IMR-90 (cell line): Measurements from ENCODE around the gene KLHL25. TPM values are rescaled to one million over a fixed set of nuclear protein-coding genes. Genes with fewer than 3 reads are reported as not detected.

Experiments used
- ATAC-seq: fragments of 200-7000 bp; cut with Tn5 transposase; 2 replicates; pipeline ENCODE4 v1.9.1; 2020; ENCODE audit warnings: low read depth, mild to moderate bottlenecking, moderate library complexity
- BruUV-seq: library from RNA; stranded (reverse); fragments of 400-500 nt; replicated peaks from 2 replicates; lab custom pipeline; 2021; lab: Mats Ljungman, UMichigan
- CTCF ChIA-PET: fragments of 300-600 bp; formaldehyde crosslinking; extraction: SDS; loops from one replicate; lab custom pipeline; 2021; ENCODE audit warnings: antibody characterized with exemption; lab: Yijun Ruan, JAX
- POLR2A ChIA-PET: fragments of 300-600 bp; sonication (Branson Sonifier 250); formaldehyde crosslinking; loops from one replicate; lab custom pipeline; 2022; ENCODE audit warnings: antibody characterized with exemption; ENCODE audit not compliant: unreplicated experiment; lab: Charles Lee
- DNase-seq: peaks from one replicate; pipeline ENCODE4 v3.0.0; 2013
- H2AFZ ChIP-seq: replicated peaks from 2 replicates; pipeline ENCODE3; 2013; ENCODE audit warnings: low read length, mild to moderate bottlenecking; ENCODE audit not compliant: poor library complexity
- H2AK5ac ChIP-seq: 2 replicates; pipeline ENCODE4 v1.6.1; 2013; ENCODE audit warnings: low read depth, low read length, inconsistent platforms
- H2AK9ac ChIP-seq: replicated peaks from 2 replicates; pipeline ENCODE3; 2013; ENCODE audit warnings: mild to moderate bottlenecking, low read depth, low read length, moderate library complexity; ENCODE audit not compliant: poor library complexity
- H2BK120ac ChIP-seq: 2 replicates; pipeline ENCODE4 v1.6.1; 2013; ENCODE audit warnings: low read depth, low read length, inconsistent platforms
- H2BK15ac ChIP-seq: 3 replicates; pipeline ENCODE4 v1.6.1; 2013; ENCODE audit warnings: low read depth, low read length, inconsistent platforms
- H2BK20ac ChIP-seq: 2 replicates; pipeline ENCODE4 v1.6.1; 2013; ENCODE audit warnings: low read depth, mild to moderate bottlenecking, inconsistent platforms, low read length, moderate library complexity
- H2BK5ac ChIP-seq: 2 replicates; pipeline ENCODE4 v1.6.1; 2013; ENCODE audit warnings: mild to moderate bottlenecking, low read depth, low read length, inconsistent platforms; ENCODE audit not compliant: poor library complexity, severe bottlenecking
- H3K14ac ChIP-seq: replicated peaks from 2 replicates; pipeline ENCODE4 v1.6.1; 2013; ENCODE audit warnings: low read depth, low read length, inconsistent platforms
- H3K18ac ChIP-seq: 2 replicates; pipeline ENCODE4 v1.6.1; 2013; ENCODE audit warnings: low read depth, low read length, control low read depth
- H3K23ac ChIP-seq: 2 replicates; pipeline ENCODE4 v1.6.1; 2013; ENCODE audit warnings: low read depth, low read length, inconsistent platforms
- H3K27ac ChIP-seq: 2 replicates; pipeline ENCODE4 v1.5.1; 2013; ENCODE audit warnings: mild to moderate bottlenecking, control low read depth, low read length; ENCODE audit not compliant: insufficient read depth
- H3K27me3 ChIP-seq: 2 replicates; pipeline ENCODE4 v1.6.1; 2013; ENCODE audit warnings: low read length; ENCODE audit not compliant: control insufficient read depth, insufficient read depth
- H3K36me3 ChIP-seq: 2 replicates; pipeline ENCODE4 v1.6.1; 2013; ENCODE audit warnings: low read length, mixed read lengths; ENCODE audit not compliant: control insufficient read depth, insufficient read depth
- H3K4ac ChIP-seq: 2 replicates; pipeline ENCODE4 v1.6.1; 2013; ENCODE audit warnings: low read depth, low read length, inconsistent platforms
- H3K4me1 ChIP-seq: 2 replicates; pipeline ENCODE4 v1.6.1; 2013; ENCODE audit warnings: low read length, mixed read lengths; ENCODE audit not compliant: control insufficient read depth, insufficient read depth
- H3K4me2 ChIP-seq: 2 replicates; pipeline ENCODE4 v1.6.1; 2013; ENCODE audit warnings: low read depth, mild to moderate bottlenecking, control low read depth, low read length, moderate library complexity
- H3K4me3 ChIP-seq: 2 replicates; pipeline ENCODE4 v1.5.1; 2013; ENCODE audit warnings: low read depth, mild to moderate bottlenecking, control low read depth, low read length, moderate library complexity; ENCODE audit not compliant: insufficient read depth
- H3K56ac ChIP-seq: 2 replicates; pipeline ENCODE4 v1.6.1; 2013; ENCODE audit warnings: low read length, inconsistent platforms; ENCODE audit not compliant: insufficient read depth; ENCODE audit errors: extremely low read depth
- H3K79me1 ChIP-seq, 2 experiments: 2 replicates each; pipeline ENCODE4 v1.6.1; 2013; ENCODE audit warnings: low read length in 2 of 2, inconsistent platforms in 1 of 2, low read depth in 1 of 2
- H3K9ac ChIP-seq: 2 replicates; pipeline ENCODE4 v1.6.1; 2013; ENCODE audit warnings: low read depth, low read length, control low read depth
- H3K9me1 ChIP-seq: 2 replicates; pipeline ENCODE4 v1.6.1; 2013; ENCODE audit warnings: low read length, inconsistent platforms; ENCODE audit not compliant: insufficient read depth
- H3K9me3 ChIP-seq: 2 replicates; pipeline ENCODE4 v1.6.1; 2013; ENCODE audit warnings: low read length; ENCODE audit not compliant: control insufficient read depth, insufficient read depth
- H4K20me1 ChIP-seq: 2 replicates; pipeline ENCODE4 v1.6.1; 2013; ENCODE audit warnings: low read length, inconsistent platforms; ENCODE audit not compliant: insufficient read depth
- H4K5ac ChIP-seq: 2 replicates; pipeline ENCODE4 v1.6.1; 2013; ENCODE audit warnings: mild to moderate bottlenecking, low read depth, low read length, control low read depth
- H4K8ac ChIP-seq, 2 experiments: 2 replicates each; pipeline ENCODE4 v1.6.1; 2013; ENCODE audit warnings: low read depth in 2 of 2, low read length in 2 of 2, control low read depth in 1 of 2, inconsistent platforms in 1 of 2
- H4K91ac ChIP-seq: 2 replicates; pipeline ENCODE4 v1.6.1; 2013; ENCODE audit warnings: low read depth, low read length, inconsistent platforms; ENCODE audit not compliant: insufficient read depth
- BHLHE40 ChIP-seq: fragments of 150-350 bp; IDR thresholded peaks from 2 replicates; pipeline ENCODE4 v1.6.1; 2016; ENCODE audit warnings: mild to moderate bottlenecking, low read depth, low read length
- CEBPB ChIP-seq: IDR thresholded peaks from 2 replicates; pipeline ENCODE4 v1.6.1; 2012; ENCODE audit warnings: low read depth, low read length, improper control_type of control experiment
- CTCF ChIP-seq: conservative IDR thresholded peaks from 2 replicates; pipeline ENCODE4 v1.5.1; 2012; ENCODE audit warnings: mild to moderate bottlenecking, low read depth, low read length, improper control_type of control experiment
- ELK1 ChIP-seq: fragments of 150-350 bp; IDR thresholded peaks from 2 replicates; pipeline ENCODE4 v1.6.1; 2016; ENCODE audit warnings: low read depth, mild to moderate bottlenecking, low read length, moderate library complexity, borderline replicate concordance
- FOS ChIP-seq: fragments of 150-350 bp; IDR thresholded peaks from 2 replicates; pipeline ENCODE4 v1.6.1; 2016; ENCODE audit warnings: low read depth, low read length
- MAFK ChIP-seq: IDR thresholded peaks from 2 replicates; pipeline ENCODE4 v1.6.1; 2012; ENCODE audit warnings: low read depth, low read length, improper control_type of control experiment
- MAZ ChIP-seq: IDR thresholded peaks from 2 replicates; pipeline ENCODE4 v1.6.1; 2012; ENCODE audit warnings: low read depth, mild to moderate bottlenecking, low read length, improper control_type of control experiment, moderate library complexity, borderline replicate concordance
- MXI1 ChIP-seq: IDR thresholded peaks from 2 replicates; pipeline ENCODE4 v1.6.1; 2012; ENCODE audit warnings: low read depth, mild to moderate bottlenecking, low read length, moderate library complexity, borderline replicate concordance
- NFE2L2 ChIP-seq: fragments of 150-350 bp; IDR thresholded peaks from 2 replicates; pipeline ENCODE4 v1.6.1; 2016; ENCODE audit warnings: low read depth, mild to moderate bottlenecking, low read length
- POLR2A ChIP-seq: IDR thresholded peaks from 2 replicates; pipeline ENCODE4 v1.6.1; 2012; ENCODE audit warnings: mild to moderate bottlenecking, low read depth, low read length
- RCOR1 ChIP-seq: IDR thresholded peaks from 2 replicates; pipeline ENCODE4 v1.6.1; 2012; ENCODE audit warnings: mild to moderate bottlenecking, low read length, improper control_type of control experiment; ENCODE audit not compliant: insufficient replicate concordance
- RFX5 ChIP-seq: IDR thresholded peaks from 2 replicates; pipeline ENCODE4 v1.8.0; 2012; ENCODE audit warnings: low read depth, mild to moderate bottlenecking, low read length, moderate library complexity
- SMC3 ChIP-seq: fragments of 150-350 bp; IDR thresholded peaks from 2 replicates; pipeline ENCODE4 v1.6.1; 2016; ENCODE audit warnings: low read depth, mild to moderate bottlenecking, antibody characterized with exemption, low read length, moderate library complexity
- USF2 ChIP-seq: fragments of 150-350 bp; IDR thresholded peaks from 2 replicates; pipeline ENCODE4 v1.6.1; 2017; ENCODE audit warnings: mild to moderate bottlenecking, antibody characterized with exemption, low read length, low read depth
- WGBS, 2 experiments: methylation state at CpG; one replicate each; pipeline versions ENCODE4 v1.1.5 to v1.1.7; 2013; ENCODE audit warnings: missing lambda C conversion rate in 2 of 2; ENCODE audit not compliant: insufficient read length in 1 of 2; ENCODE audit errors: extremely low coverage in 2 of 2; 5-methylcytosine and 5-hydroxymethylcytosine counted together
- dilution Hi-C: fragments of 300-500 bp; cut with HindIII; formaldehyde crosslinking; loops from one replicate; pipeline ENCODE4 v1.14.3; 2018; ENCODE audit warnings: low sequenced_read_pairs; ENCODE audit not compliant: unreplicated experiment
- in situ Hi-C: fragments of 300-500 bp; cut with MboI; formaldehyde crosslinking; loops from 3 replicates; pipeline ENCODE4 v1.14.3; 2019; ENCODE audit warnings: low sequenced_read_pairs, inconsistent platforms, mixed read lengths
- intact Hi-C: fragments of 100-400 bp; cut with micrococcal nuclease; formaldehyde crosslinking; loops from 2 replicates; pipeline ENCODE4 v1.10.0; 2022
- polyA plus RNA-seq, 3 experiments: library from polyadenylated mRNA; depleted of rRNA; stranded (reverse); fragments of >200 nt; gene quantifications; 2 replicates each; pipeline ENCODE4 v1.2.3, GENCODE V29; 2012; ENCODE audit warnings: low replicate concordance in 1 of 3
- total RNA-seq: library from RNA; depleted of rRNA; stranded (reverse); fragments of >200 nt; gene quantifications from 2 replicates; pipeline ENCODE4 v1.2.3, GENCODE V29; 2012

The KLHL25 gene
- total and polyA plus RNA-seq, 2 of the 4 experiments (the other 2 are of a cell fraction) = 2.7 to 5.6 TPM

- peaks cover 18% of the 10 kb centered on the region for H3K36me3 ChIP-seq
- H3K9ac ChIP-seq = no peak overlapping the region
- no peak overlapping the region for H3K14ac ChIP-seq
Measured at GRCh38 chr15:85717212-85717611, 77.5 kb downstream of the KLHL25 start.

More at GRCh38 chr15:85717212-85717611, 77.5 kb downstream of the KLHL25 start:
- H3K18ac ChIP-seq = no peak overlapping the region
- no peak overlapping the region for H2AK9ac ChIP-seq
- no peak overlapping the region for H3K27ac ChIP-seq
- BruUV-seq = no TSS peak
- dilution Hi-C loops (no loop called here), in situ Hi-C loops (no loop called here), intact Hi-C loops (no loop called here)
- peaks cover 2% of the 10 kb centered on the region; the same call in 1 of the 2 replicates for H3K9me1 ChIP-seq
- H3K4me1 ChIP-seq = no peaks in the 10 kb centered on the region
- no peak overlapping the region for H4K8ac ChIP-seq
- H3K79me1 ChIP-seq = peaks cover 4% of the 10 kb centered on the region in 2 experiments
- H3K4me3 ChIP-seq = no peak overlapping the region
- H4K20me1 ChIP-seq = no peaks in the 10 kb centered on the region
- TF ChIP-seq MXI1 (no peak), CTCF (no peak), ELK1 (no peak), CEBPB (no peak), SMC3 (no peak), MAFK (no peak), NFE2L2 (no peak), RFX5 (no peak), MAZ (no peak), FOS (no peak), USF2 (no peak), BHLHE40 (no peak), POLR2A (no peak), RCOR1 (no peak)
- H2AFZ ChIP-seq = no peak overlapping the region
- WGBS, 2 experiments = no CpG with 5 or more reads among the region's 2 CpGs
- ATAC-seq (no peak), DNase-seq (no peak)
- CTCF ChIA-PET = no interaction called here
- H3K4ac ChIP-seq = no peak overlapping the region
- H2BK120ac ChIP-seq = no peak overlapping the region
- no peaks in the 10 kb centered on the region for H3K27me3 ChIP-seq
- no peaks in the 10 kb centered on the region for H3K9me3 ChIP-seq
- POLR2A ChIA-PET = no interaction called here
- no peak overlapping the region for H2AK5ac ChIP-seq
- H4K91ac ChIP-seq = no peak overlapping the region
- H3K56ac ChIP-seq = no peak overlapping the region
- H2BK5ac ChIP-seq = no peak overlapping the region
- no peak overlapping the region for H2BK15ac ChIP-seq
- H2BK20ac ChIP-seq = no peak overlapping the region
- no peak overlapping the region for H3K4me2 ChIP-seq
- no peak overlapping the region for H3K23ac ChIP-seq
- no peak overlapping the region for H4K5ac ChIP-seq
